Measurements from ENCODE around the gene OVCH2. TPM values are rescaled to one million over a fixed set of nuclear protein-coding genes. Genes with fewer than 3 reads are reported as not detected.
A peak's percentile ranks its signal among the peaks of the same experiment; 100 is the strongest.

OVCH2 gene
- total and polyA plus RNA-seq, 2 donors (not counting 1 experiment from before 2014, with no cell fraction given), result not detected

- Histone ChIP-seq H3K4me2 (ENCODE audit: extremely low read depth, insufficient read depth, low read length) (no peak overlapping the region), H3K4me1 (ENCODE audit: control insufficient read depth, extremely low read depth, insufficient read depth, low read length) (peaks cover 2% of the 10 kb centered on the region), H4K20me1 (ENCODE audit: control insufficient read depth, extremely low read depth, insufficient read depth, low read length) (no peaks in the 10 kb centered on the region), H3K9ac (ENCODE audit: insufficient read depth, low read length) (no peak overlapping the region), H3K27ac (ENCODE audit: insufficient read depth, low read length) (no peak overlapping the region), H2AFZ (ENCODE audit: low read length) (no peak overlapping the region), H3K9me3 (ENCODE audit: control insufficient read depth, insufficient read depth, low read depth, low read length) (no peaks in the 10 kb centered on the region), H3K27me3 (ENCODE audit: control insufficient read depth, insufficient read depth, low read length) (peaks cover 8% of the 10 kb centered on the region), H3K79me2 (ENCODE audit: control insufficient read depth, insufficient read depth, low read length) (no peaks in the 10 kb centered on the region), H3K4me3 (replicated peaks in 1 of 4; ENCODE audit: control extremely low read depth in 1 of 4, insufficient read depth in 1 of 4, low read depth in 3 of 4, low read length in 4 of 4) (no peak overlapping the region), H3K36me3 (ENCODE audit: control insufficient read depth, insufficient read depth, low read length) (no peaks in the 10 kb centered on the region)
- TF ChIP-seq EZH2 (IDR thresholded peaks at IDR 0.05; ENCODE audit: low read length, missing control alignments) (no peak), CTCF (conservative IDR thresholded peaks at IDR 0.05 in 1 of 2, IDR thresholded peaks at IDR 0.05 in 1 of 2; ENCODE audit: low read depth in 1 of 2, low read length in 2 of 2) (peak in 1 of 2 donors; percentile 16)
- DNase-seq (ENCODE audit: low read depth in 2 of 2), result peak in 1 of 2 donors; percentile 59
These were observed 15.6 kb downstream of the OVCH2 start for GRCh38 chr11:7690648-7691047.

- no peak overlapping the region for H3K4me3 ChIP-seq (replicated peaks in 1 of 4; ENCODE audit: control extremely low read depth in 1 of 4, insufficient read depth in 1 of 4, low read depth in 3 of 4, low read length in 4 of 4)
- H3K36me3 ChIP-seq (ENCODE audit: control insufficient read depth, insufficient read depth, low read length), result no peaks in the 10 kb centered on the region
- H3K4me1 ChIP-seq (ENCODE audit: control insufficient read depth, extremely low read depth, insufficient read depth, low read length), result peaks cover 1% of the 10 kb centered on the region
- no peak overlapping the region for H3K9ac ChIP-seq (ENCODE audit: insufficient read depth, low read length)
- no peak overlapping the region for H2AFZ ChIP-seq (ENCODE audit: low read length)
- peaks cover 8% of the 10 kb centered on the region for H3K27me3 ChIP-seq (ENCODE audit: control insufficient read depth, insufficient read depth, low read length)
- H3K4me2 ChIP-seq (ENCODE audit: extremely low read depth, insufficient read depth, low read length), result no peak overlapping the region
- H3K27ac ChIP-seq (ENCODE audit: insufficient read depth, low read length), result no peak overlapping the region
- H3K9me3 ChIP-seq (ENCODE audit: control insufficient read depth, insufficient read depth, low read depth, low read length), result no peaks in the 10 kb centered on the region
- DNase-seq (ENCODE audit: low read depth in 2 of 2), result no peak
- no peaks in the 10 kb centered on the region for H3K79me2 ChIP-seq (ENCODE audit: control insufficient read depth, insufficient read depth, low read length)
- no peak for TF ChIP-seq CTCF (conservative IDR thresholded peaks at IDR 0.05 in 1 of 2, IDR thresholded peaks at IDR 0.05 in 1 of 2; ENCODE audit: low read depth in 1 of 2, low read length in 2 of 2)
- no peak for TF ChIP-seq EZH2 (IDR thresholded peaks at IDR 0.05; ENCODE audit: low read length, missing control alignments)
- H4K20me1 ChIP-seq (ENCODE audit: control insufficient read depth, extremely low read depth, insufficient read depth, low read length), result no peaks in the 10 kb centered on the region
These were observed 17.0 kb downstream of the OVCH2 start for GRCh38 chr11:7689239-7689638.

DNA sequence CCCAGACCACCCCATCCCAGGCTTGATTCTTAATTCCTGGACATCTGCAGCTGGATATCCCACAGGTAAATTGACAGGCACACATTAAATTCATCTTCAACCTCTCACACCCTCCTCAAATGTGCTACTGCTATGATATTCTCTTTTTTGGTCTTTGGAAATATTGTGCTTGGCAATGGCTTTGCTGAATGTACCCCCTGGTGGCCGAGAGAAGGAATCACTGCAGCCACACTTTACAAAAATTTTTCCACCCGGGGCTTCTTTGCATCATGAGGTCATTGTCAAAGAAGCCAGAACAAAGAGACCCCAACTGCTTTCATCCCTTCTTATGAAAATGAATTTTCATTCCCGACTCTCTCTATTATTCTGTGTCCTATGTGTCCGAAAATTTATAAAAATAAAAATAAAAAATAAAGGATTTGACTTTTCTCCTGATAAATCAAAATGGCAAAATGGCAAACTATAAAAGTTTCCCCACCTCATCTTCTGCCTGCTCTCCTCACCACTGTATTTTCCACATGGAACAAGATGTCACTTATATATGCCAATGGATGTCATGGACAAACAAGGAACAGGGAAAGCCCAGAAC is 17.9 kb downstream of the OVCH2 start:
- TF ChIP-seq EZH2 (IDR thresholded peaks at IDR 0.05; ENCODE audit: low read length, missing control alignments), result no peak
- peak; percentile 86 to 89 for TF ChIP-seq CTCF (conservative IDR thresholded peaks at IDR 0.05 in 1 of 2, IDR thresholded peaks at IDR 0.05 in 1 of 2; ENCODE audit: low read depth in 1 of 2, low read length in 2 of 2)
- H4K20me1 ChIP-seq (ENCODE audit: control insufficient read depth, extremely low read depth, insufficient read depth, low read length), result no peaks in the 10 kb centered on the region
- H3K9me3 ChIP-seq (ENCODE audit: control insufficient read depth, insufficient read depth, low read depth, low read length), result no peaks in the 10 kb centered on the region
- H3K27me3 ChIP-seq (ENCODE audit: control insufficient read depth, insufficient read depth, low read length), result peaks cover 5% of the 10 kb centered on the region
- H3K36me3 ChIP-seq (ENCODE audit: control insufficient read depth, insufficient read depth, low read length), result no peaks in the 10 kb centered on the region
- H3K4me2 ChIP-seq (ENCODE audit: extremely low read depth, insufficient read depth, low read length), result no peak overlapping the region
- DNase-seq (ENCODE audit: low read depth in 2 of 2), result peak; percentile 13 to 52
- no peak overlapping the region for H3K9ac ChIP-seq (ENCODE audit: insufficient read depth, low read length)
- no peak overlapping the region for H2AFZ ChIP-seq (ENCODE audit: low read length)
- no peaks in the 10 kb centered on the region for H3K79me2 ChIP-seq (ENCODE audit: control insufficient read depth, insufficient read depth, low read length)
- no peaks in the 10 kb centered on the region for H3K4me1 ChIP-seq (ENCODE audit: control insufficient read depth, extremely low read depth, insufficient read depth, low read length)
- no peak overlapping the region for H3K27ac ChIP-seq (ENCODE audit: insufficient read depth, low read length)
- H3K4me3 ChIP-seq (replicated peaks in 1 of 4; ENCODE audit: control extremely low read depth in 1 of 4, insufficient read depth in 1 of 4, low read depth in 3 of 4, low read length in 4 of 4), result no peak overlapping the region

Measured in fibroblast of lung (primary cell).